Retinal pigment epithelial cell (primary cell): ENCODE data around the gene CACFD1.

Experiments used
- DNase-seq: peaks from one replicate; pipeline ENCODE4 v3.0.0-alpha.2; 2010; ENCODE audit warnings: low read depth
- H3K4me3 ChIP-seq: 2 replicates; pipeline ENCODE4 v1.5.1; 2011; ENCODE audit warnings: mild to moderate bottlenecking, low read length, control low read depth, moderate library complexity
- CTCF ChIP-seq: conservative IDR thresholded peaks from 2 replicates; pipeline ENCODE4 v1.5.1; 2011; ENCODE audit warnings: low read depth, low read length, control low read depth, inconsistent platforms

The CACFD1 gene

GRCh38 chr9:133459476-133460404 lies at the start of gene CACFD1:
CACFD1 (plus strand) TSS chr9:133459978; CDS start chr9:133460067, 89 bp downstream.
- DNase-seq = peak; percentile 76
- peak within 1 kb of the TSS; percentile 62 for H3K4me3 ChIP-seq
- TF ChIP-seq CTCF = no peak

GRCh38 chr9:133415170-133415569 lies 44.6 kb upstream of the CACFD1 start:
- no peak for DNase-seq
- H3K4me3 ChIP-seq = no peak overlapping the region
- TF ChIP-seq CTCF = no peak

- peak; percentile 55 for DNase-seq
- peak within 1 kb of the TSS; percentile 86 for H3K4me3 ChIP-seq
- no peak for TF ChIP-seq CTCF
Measured at GRCh38 chr9:133417541-133418461, 42.0 kb upstream of the CACFD1 start, which contains the start of gene REXO4. REXO4 (minus strand) TSS chr9:133418010; CDS start chr9:133417844, 166 bp downstream.

- TF ChIP-seq CTCF = no peak
- H3K4me3 ChIP-seq = no peak overlapping the region
- DNase-seq = no peak
Measured at GRCh38 chr9:133419005-133419404, 40.8 kb upstream of the CACFD1 start.

GRCh38 chr9:133420392-133420827 lies 39.4 kb upstream of the CACFD1 start:
- no peak for DNase-seq
- H3K4me3 ChIP-seq = no peak overlapping the region
- TF ChIP-seq CTCF = no peak

- TF ChIP-seq CTCF = peak; percentile 32
Measured at GRCh38 chr9:133421615-133422542, 37.9 kb upstream of the CACFD1 start, which contains the start of gene ADAMTS13. ADAMTS13 (plus strand) TSS chr9:133422367; CDS start chr9:133422444, 77 bp downstream.

More at GRCh38 chr9:133421615-133422542, 37.9 kb upstream of the CACFD1 start, which contains the start of gene ADAMTS13:
- no peak within 1 kb of the TSS for H3K4me3 ChIP-seq
- DNase-seq = no peak
